ENCODE data around the gene CDCP2. TPM values are rescaled to one million over a fixed set of nuclear protein-coding genes. Genes with fewer than 3 reads are reported as not detected.
A peak's percentile ranks its signal among the peaks of the same experiment; 100 is the strongest.
"Not testable (repeated sequence)": the region's sequence is repeated elsewhere in the genome, so short reads cannot be mapped to it uniquely, and the experiment has no call there.

The CDCP2 gene
- total RNA-seq, 1 donor: not detected

DNA sequence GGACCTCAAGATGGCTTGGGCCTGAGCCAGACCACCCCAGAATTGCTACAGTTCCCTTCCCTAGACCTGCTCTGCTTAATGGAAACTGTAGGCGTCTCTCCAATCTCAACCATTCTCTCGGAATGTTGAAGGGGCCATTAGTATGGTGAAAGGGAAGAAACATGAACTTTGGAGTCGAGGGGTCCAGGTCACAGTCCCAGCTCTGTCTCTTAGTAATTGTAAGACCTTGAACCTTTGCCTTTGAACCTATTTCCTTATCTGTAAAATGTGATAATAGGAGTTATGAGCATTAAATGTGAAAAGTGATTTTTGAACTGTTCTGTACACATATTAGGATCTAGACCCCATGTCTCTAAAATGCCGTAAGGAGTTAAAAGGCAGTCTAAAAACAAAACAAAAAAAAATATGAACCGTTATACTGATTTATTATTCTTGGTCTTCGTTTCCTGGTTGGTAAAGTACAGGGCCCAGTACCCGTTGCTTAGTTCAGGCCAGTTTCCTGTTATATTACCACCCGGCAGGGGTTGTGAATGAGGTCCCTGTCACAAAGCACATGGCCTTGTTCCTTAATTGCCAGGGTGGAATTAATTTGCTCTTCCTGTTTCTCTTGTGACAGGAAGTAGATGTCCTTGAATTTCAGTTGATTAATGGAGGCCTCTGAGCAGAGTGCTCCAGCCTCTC is 57.1 kb downstream of the CDCP2 start:
- Histone ChIP-seq H4K20me1 (ENCODE audit: insufficient read depth, low read length) (no peaks in the 10 kb centered on the region), H3K4me1 (ENCODE audit: insufficient read depth, low read length) (no peaks in the 10 kb centered on the region), H2AFZ (ENCODE audit: low read length) (peak overlapping the region; percentile 56), H3K4me3 (ENCODE audit: insufficient read depth, low read length) (no peak overlapping the region), H3K9me3 (ENCODE audit: low read depth, low read length) (no peaks in the 10 kb centered on the region), H3K4me2 (ENCODE audit: insufficient read depth, low read length) (no peak overlapping the region), H3K27me3 (ENCODE audit: insufficient read depth, low read length) (no peaks in the 10 kb centered on the region), H3K36me3 (ENCODE audit: insufficient read depth, low read length) (no peaks in the 10 kb centered on the region), H3K79me2 (ENCODE audit: insufficient read depth, low read length) (no peaks in the 10 kb centered on the region), H3K27ac (ENCODE audit: low read depth, low read length) (no peak overlapping the region)
- TF ChIP-seq, protein P1, sequence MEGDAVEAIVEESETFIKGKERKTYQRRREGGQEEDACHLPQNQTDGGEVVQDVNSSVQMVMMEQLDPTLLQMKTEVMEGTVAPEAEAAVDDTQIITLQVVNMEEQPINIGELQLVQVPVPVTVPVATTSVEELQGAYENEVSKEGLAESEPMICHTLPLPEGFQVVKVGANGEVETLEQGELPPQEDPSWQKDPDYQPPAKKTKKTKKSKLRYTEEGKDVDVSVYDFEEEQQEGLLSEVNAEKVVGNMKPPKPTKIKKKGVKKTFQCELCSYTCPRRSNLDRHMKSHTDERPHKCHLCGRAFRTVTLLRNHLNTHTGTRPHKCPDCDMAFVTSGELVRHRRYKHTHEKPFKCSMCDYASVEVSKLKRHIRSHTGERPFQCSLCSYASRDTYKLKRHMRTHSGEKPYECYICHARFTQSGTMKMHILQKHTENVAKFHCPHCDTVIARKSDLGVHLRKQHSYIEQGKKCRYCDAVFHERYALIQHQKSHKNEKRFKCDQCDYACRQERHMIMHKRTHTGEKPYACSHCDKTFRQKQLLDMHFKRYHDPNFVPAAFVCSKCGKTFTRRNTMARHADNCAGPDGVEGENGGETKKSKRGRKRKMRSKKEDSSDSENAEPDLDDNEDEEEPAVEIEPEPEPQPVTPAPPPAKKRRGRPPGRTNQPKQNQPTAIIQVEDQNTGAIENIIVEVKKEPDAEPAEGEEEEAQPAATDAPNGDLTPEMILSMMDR (IDR thresholded peaks at IDR 0.05; ENCODE audit: extremely low read depth, low read depth, low read length): no peak
- no peak for DNase-seq (ENCODE audit: insufficient read length, low spot score, missing footprints)

DNA sequence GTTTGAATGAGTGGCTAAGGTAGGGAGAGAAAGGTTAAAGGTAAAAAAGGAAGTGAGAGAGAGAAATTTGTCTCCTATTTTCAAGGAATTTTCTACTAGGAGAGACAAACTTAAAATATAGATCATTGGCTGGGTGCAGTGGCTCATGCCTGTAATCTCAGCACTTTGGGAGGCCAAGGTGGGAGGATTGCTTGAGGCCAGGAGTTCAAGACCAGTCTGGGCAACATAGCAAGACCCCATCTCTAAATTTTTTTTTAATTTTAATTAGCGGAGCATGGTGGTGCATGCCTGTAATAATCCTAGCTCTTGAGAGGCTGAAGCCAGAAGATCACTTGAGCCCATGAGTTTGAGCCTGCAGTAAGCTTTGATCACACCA is 58.1 kb downstream of the CDCP2 start:
- not testable (repeated sequence) for H3K27ac ChIP-seq (ENCODE audit: low read depth, low read length); H2AFZ ChIP-seq (ENCODE audit: low read length); H3K4me1 ChIP-seq (ENCODE audit: insufficient read depth, low read length); H3K9me3 ChIP-seq (ENCODE audit: low read depth, low read length); H3K27me3 ChIP-seq (ENCODE audit: insufficient read depth, low read length); H3K36me3 ChIP-seq (ENCODE audit: insufficient read depth, low read length); H3K4me2 ChIP-seq (ENCODE audit: insufficient read depth, low read length); H3K4me3 ChIP-seq (ENCODE audit: insufficient read depth, low read length); H3K79me2 ChIP-seq (ENCODE audit: insufficient read depth, low read length); H4K20me1 ChIP-seq (ENCODE audit: insufficient read depth, low read length); DNase-seq (ENCODE audit: insufficient read length, low spot score, missing footprints)

DNA sequence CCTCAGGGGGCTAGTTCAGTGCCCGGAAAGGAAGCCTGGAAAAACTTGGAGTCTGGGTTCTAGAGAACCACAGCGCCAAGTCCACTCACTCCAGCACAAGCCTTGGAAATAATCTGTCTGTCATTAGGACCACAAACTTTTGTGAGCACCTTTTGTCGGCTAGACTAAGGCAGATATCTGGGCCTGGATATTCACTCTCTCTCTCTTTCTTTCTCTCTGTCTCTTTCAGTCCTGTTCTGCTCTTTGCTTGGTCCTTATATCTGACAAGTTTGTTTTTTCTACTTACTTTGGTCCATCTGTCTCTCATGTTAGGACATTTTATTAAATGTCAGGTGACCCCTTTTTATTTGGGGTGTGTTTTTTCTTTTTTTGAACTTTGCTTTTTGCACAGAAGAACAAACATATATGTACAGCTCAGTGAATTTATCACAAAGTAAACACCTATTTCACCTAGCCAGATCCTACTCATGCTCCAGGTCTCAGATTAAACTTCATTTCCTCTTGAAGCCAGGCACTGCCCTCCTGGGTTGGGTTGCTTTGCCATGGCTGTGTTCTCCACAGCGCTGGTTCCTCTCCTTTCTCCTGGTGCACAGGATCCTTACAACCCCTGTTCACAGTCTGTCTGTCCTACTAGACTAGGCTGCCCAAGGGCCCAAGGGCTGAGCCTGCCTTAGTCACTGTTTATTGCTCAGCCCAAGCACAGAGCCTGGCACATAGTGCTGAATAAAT is 58.6 kb downstream of the CDCP2 start:
- Histone ChIP-seq H2AFZ (ENCODE audit: low read length) (no peak overlapping the region), H3K27ac (ENCODE audit: low read depth, low read length) (no peak overlapping the region)

DNA sequence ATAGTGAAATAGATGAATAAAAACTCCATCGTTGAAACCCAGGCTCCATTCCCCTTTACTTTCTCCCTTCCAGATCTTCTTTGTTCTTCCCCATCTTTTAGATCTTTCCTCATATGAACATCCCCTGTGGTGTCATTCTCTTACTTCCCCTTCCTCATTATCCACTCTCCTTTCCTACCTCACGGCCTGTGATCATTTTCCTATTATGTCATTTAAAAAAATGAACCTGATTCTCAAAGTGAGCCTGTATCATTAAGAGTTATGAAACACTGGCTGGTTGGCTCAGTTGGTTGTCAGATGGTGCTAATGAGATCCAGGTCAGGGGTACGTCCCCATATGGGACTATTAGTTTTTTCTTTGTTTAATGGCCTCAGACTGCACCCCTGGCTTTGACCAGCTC is 61.1 kb downstream of the CDCP2 start:
- no peaks in the 10 kb centered on the region for H4K20me1 ChIP-seq (ENCODE audit: insufficient read depth, low read length)
- H2AFZ ChIP-seq (ENCODE audit: low read length): no peak overlapping the region
- no peaks in the 10 kb centered on the region for H3K4me1 ChIP-seq (ENCODE audit: insufficient read depth, low read length)
- H3K79me2 ChIP-seq (ENCODE audit: insufficient read depth, low read length): no peaks in the 10 kb centered on the region
- H3K27me3 ChIP-seq (ENCODE audit: insufficient read depth, low read length): no peaks in the 10 kb centered on the region
- no peak overlapping the region for H3K4me3 ChIP-seq (ENCODE audit: insufficient read depth, low read length)
- H3K27ac ChIP-seq (ENCODE audit: low read depth, low read length): no peak overlapping the region
- H3K4me2 ChIP-seq (ENCODE audit: insufficient read depth, low read length): no peak overlapping the region
- H3K36me3 ChIP-seq (ENCODE audit: insufficient read depth, low read length): no peaks in the 10 kb centered on the region
- no peak for DNase-seq (ENCODE audit: insufficient read length, low spot score, missing footprints)
- TF ChIP-seq, protein P1 (IDR thresholded peaks at IDR 0.05; ENCODE audit: extremely low read depth, low read depth, low read length): no peak
- no peaks in the 10 kb centered on the region for H3K9me3 ChIP-seq (ENCODE audit: low read depth, low read length)

More for the DNA sequence above, 58.6 kb downstream of the CDCP2 start:
- Histone ChIP-seq H3K4me2 (ENCODE audit: insufficient read depth, low read length) (no peak overlapping the region), H3K4me1 (ENCODE audit: insufficient read depth, low read length) (no peaks in the 10 kb centered on the region), H3K79me2 (ENCODE audit: insufficient read depth, low read length) (no peaks in the 10 kb centered on the region), H3K4me3 (ENCODE audit: insufficient read depth, low read length) (no peak overlapping the region), H3K9me3 (ENCODE audit: low read depth, low read length) (no peaks in the 10 kb centered on the region), H3K27me3 (ENCODE audit: insufficient read depth, low read length) (no peaks in the 10 kb centered on the region), H3K36me3 (ENCODE audit: insufficient read depth, low read length) (no peaks in the 10 kb centered on the region), H4K20me1 (ENCODE audit: insufficient read depth, low read length) (no peaks in the 10 kb centered on the region)
- no peak for DNase-seq (ENCODE audit: insufficient read length, low spot score, missing footprints)
- TF ChIP-seq, protein P1 (IDR thresholded peaks at IDR 0.05; ENCODE audit: extremely low read depth, low read depth, low read length): no peak

Data from osteoblast (primary cell).